NCI-H2196 treated with DMSO at 0.1 percent for 48 hours (cell line): ENCODE results near the gene PRIMA1.
"Not testable (repeated sequence)": the region's sequence is repeated elsewhere in the genome, so short reads cannot be mapped to it uniquely, and the experiment has no call there.

Experiments used
- DNase-seq: peaks from one replicate; lab custom pipeline; 2025; ENCODE audit not compliant: unreplicated experiment; lab: John Stamatoyannopoulos, UW

PRIMA1 gene

GRCh38 chr14:93788293-93788542 is at the start of gene PRIMA1:
PRIMA1 (minus strand) TSS chr14:93788485; CDS start chr14:93787718, 767 bp downstream.
- no peak for DNase-seq

DNA sequence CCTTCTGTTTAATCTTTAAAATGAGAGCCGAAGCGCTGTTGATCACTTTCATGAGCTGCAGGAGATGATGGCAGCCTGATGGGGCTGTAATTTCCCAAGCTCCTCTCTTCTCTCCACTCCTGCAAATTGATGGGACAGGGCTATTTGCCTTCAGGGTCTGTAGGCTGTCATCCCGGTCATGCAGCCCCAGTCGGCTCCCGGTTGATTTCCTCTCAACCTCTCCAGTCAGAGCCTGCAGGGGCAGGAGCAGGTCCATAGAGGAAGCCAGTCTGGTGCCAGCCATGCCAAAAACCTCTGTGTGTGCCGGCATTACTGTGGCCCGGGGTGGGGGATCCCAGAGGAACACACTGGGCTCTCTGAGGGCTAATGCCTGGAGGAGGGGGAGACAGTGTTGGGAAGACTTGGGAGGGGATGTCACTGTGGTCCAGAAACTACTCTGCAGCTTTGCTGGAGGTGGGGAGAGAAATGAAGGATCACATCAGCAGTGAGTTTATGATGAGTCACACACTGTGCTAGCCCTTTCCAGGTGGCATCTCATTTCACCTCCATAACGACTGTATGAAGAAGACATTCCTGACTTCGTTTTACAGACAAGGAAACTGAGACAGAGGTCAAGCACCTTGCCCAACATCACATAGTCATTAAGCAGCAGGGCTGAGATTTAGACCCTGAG is 46.5 kb upstream of the PRIMA1 start:
- DNase-seq, result no peak

- DNase-seq, result peak; percentile 16
These were observed 44.4 kb upstream of the PRIMA1 start for GRCh38 chr14:93832665-93833064.

- no peak for DNase-seq
These were observed 43.8 kb upstream of the PRIMA1 start for GRCh38 chr14:93832081-93832480.

DNA sequence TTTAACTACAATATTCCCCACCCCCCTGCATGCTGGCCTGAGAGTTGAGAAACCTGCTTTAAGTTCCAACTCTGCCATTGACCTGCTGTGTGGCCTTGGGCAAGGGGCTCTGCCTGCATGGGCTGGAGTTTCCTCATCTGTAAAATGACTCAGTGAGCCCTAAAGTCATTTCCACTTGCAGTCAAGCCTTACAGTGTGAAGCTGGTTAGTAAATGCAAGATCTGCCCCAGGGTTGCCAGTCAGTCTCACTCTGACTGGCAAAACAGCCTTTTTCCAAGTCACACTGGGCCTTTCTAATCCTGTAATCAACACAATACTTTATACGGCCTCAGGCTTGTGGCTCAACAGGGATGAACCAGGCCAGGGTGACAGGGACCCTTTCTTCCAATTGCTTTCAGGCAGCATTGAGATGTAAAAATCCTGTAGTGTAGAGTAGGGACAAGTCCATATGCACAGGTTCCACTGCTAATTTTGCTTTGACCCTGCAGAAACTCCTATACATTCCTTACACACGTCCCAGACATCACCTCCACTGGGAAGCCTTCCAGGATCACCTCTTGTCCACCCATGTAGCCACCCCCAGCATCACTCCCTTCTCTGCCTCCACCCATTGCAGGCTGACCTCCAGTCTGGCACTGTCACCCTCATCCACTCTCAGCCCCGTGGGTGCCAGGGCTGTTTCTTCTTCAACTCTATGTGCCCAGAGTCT is 42.6 kb upstream of the PRIMA1 start:
- DNase-seq, result no peak

DNA sequence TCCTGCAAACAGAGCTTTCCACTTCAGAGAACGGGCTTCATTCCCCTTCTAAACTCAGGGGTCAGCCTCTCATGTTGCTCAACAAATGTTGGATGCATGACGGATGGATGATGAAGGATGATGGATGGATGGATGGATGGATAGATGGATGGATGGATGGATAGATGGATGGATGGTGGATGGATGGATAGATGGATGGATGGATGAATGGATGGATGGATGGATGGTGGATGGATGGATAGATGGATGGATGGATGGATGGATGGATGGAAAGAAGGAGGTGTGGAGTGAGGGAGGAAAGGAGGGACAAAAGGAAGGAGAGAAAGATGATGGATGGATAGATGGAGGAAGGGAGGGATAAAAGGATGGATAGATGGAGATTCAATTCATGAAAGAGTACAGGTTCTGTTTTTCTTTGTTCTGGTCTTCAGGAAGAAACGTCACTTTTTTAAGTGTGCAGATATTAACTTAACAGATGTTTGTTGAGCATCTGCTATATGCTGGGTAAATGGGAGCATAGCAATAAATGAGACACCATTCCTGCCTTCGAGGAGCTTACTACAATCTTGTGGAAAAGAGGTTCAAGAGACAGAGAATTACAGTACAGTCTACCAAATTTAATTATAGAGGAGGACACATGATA is 41.7 kb upstream of the PRIMA1 start:
- DNase-seq, result no peak

GRCh38 chr14:93825235-93825553 is 36.9 kb upstream of the PRIMA1 start:
- DNase-seq, result no peak

- DNase-seq, result no peak
These were observed 36.4 kb upstream of the PRIMA1 start for GRCh38 chr14:93824518-93825234.

DNA sequence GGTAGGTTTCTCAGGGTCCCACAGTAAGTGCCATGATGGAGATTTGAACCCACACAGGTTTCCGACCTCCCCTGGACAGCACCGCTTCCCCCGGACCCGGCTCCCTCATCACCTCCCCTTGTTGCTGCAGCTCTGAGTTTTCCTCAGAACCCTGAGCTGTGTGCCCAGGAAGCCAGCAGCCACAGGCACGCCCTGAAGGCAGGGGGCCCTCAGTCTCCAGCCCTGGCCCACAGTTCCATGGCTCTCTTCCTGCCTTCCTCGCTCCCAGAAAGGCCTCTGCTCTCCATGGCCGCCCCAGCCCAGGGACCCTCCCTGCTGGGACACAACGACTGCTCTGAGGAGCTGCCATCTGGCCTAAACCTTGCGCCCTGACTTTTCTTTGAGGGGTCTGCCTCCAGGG is 35.8 kb upstream of the PRIMA1 start:
- DNase-seq, result no peak

DNA sequence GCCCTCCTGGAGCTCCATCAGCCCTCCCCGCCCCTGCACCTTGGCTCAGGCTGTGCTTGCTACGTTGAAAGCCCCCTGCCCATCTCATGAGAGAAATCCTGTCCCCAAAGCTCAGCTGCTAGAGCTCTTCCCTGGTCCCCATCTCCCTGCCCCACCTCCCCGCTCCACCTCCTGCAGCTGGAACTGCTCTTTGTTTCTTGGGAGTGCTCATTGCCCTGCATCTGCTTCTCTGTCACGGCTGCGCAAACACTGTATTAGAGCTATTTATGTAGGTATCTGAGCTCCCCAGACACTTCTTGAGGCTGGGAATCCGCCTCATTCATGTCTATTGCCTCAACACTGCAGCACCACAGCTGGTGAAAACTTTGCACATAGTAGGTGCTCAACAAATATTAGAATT is 32.8 kb upstream of the PRIMA1 start:
- no peak for DNase-seq

- no peak for DNase-seq
These were observed 30.6 kb upstream of the PRIMA1 start for GRCh38 chr14:93818857-93819256.

DNA sequence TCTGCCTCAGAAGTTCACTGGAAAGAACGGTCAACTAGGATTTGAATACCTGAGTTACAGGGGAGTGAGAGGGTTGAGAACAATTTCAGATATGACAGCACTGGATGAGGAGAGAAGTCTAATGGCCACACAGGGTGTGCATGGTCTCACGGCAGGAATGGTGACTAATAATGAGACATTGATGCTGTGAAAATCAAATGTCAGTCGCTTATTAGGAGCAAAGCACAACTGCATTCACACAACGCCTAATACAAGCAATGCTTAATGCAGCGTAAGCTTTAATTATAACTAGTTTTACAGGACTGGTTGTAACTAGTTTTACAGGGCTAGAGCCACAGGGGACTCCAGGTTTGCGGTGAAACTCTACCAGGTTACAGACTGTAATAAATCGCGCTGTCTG is 23.4 kb upstream of the PRIMA1 start:
- DNase-seq, result no peak

DNA sequence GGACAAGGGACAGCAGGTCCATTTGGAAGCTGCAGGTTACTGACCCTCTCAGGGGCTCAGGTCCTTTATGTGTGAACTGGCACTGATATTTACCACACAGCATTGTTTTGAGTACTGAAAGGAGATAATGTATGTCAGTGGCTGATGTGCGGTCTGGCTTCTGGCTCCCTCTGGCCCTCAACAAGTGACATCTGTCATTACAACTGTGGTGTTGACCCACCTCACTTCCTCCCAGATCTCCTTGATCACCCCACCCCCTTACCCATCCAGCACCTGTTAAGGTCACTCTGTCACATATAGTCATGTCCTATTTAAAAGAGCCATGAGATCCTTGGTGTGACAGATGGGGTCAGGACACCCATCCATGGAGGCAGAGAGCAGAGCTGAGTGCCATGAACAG is 22.7 kb upstream of the PRIMA1 start:
- no peak for DNase-seq

DNA sequence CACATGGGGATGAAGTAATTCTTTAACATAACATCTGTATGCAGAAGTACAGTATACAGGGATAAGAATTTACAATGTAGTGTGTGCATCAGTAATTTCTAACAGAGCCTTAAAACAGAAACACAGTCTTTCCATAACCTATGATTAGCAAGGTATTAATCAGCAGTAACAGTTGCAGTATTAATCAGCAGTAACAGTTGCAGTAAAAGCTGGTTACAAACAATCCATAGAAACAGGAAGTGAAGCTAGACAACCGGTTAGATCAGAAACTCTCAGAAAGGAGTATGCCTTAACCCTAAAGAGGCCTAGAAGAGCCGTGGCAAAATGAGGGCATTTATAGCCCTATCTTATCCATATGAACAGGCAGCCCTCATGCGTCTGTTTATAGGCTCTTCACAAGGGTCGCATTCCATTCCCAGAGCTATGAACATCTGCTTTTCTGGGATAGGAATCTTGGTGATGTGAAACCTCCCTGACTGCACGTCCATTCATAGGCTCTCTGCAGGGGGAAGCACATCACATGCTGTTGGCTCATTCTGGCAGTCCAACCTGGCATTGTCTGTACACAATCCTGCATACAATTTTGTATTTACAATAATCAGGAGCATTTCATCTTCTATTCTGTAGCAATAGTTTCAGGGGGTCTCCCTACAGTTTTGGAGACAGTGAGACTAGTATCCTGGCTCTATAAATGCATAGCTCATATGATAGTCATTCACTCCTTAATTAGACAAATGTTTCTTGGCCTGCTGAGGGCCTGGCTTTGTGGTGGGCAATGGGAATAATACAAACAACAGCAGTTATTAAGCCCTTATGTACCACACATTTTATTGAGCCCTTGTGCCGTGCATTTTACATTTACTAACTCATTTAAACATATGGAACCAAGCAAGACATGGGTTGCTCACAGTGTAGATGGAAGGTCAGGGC is 21.5 kb upstream of the PRIMA1 start:
- DNase-seq, result not testable (repeated sequence)

DNA sequence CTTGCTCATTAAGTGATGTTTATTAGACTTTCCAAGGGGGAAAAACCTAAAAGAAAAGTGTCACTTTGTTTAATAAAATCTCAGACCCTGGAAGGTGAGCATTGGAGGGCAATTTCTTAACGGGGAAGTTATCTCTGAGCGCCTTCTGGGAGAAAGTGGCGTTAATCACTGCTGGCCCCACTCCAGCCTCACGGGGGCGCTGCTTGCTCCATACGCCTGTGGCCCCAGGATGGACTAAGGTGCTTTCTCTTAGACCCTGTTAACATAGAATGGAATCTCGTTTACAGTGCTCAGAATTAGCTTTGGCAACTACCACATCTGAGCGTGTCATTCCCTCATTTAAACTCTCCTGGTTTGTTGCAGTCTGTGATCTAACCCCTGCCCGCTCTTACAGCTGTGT is 16.4 kb upstream of the PRIMA1 start:
- DNase-seq, result no peak

DNA sequence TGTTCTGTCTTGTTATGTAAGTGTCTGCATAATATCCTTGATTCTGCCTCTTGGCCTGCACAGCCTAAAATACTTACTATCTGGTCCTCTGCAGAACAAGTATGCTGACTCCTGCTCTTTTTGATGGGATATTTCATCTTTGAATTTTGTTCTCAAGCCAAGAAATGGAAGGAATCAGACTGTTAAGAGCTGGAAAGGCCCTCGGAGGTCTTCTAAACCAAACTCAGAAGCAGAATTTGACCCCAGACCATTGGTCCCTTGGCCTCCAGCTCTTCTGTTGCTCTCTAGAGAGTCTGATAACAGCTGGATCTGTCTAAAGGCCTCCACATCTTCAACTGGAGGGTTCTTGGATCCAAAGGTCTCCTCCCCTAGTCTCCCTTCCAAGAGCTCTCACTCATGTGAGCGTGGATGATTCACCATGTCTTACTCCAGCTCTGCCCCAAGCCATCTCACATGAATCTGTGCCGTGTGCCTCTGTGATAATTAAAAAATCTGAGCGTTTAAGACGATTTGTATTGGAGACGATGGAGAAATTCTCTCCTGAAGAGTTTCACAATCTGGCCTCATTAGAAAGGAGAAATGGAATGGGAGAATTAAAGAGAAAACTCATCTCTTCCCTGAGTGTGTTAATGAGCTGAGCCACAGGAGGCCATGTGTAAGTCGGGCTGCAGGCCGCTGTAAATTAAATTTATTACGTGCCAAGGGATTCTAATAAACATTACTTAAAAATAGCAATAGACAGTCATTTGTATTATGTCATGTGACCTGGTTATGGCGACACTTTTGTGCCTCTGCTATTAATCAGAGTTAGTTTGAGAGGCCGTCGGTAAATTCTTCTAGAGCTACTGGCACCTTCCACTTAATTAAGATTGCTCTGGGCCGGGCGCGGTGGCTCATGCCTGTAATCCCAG is 15.4 kb upstream of the PRIMA1 start:
- DNase-seq, result no peak

GRCh38 chr14:93799989-93800921 is 12.0 kb upstream of the PRIMA1 start:
- no peak for DNase-seq

- DNase-seq, result no peak
These were observed 11.3 kb upstream of the PRIMA1 start for GRCh38 chr14:93799617-93799988.

DNA sequence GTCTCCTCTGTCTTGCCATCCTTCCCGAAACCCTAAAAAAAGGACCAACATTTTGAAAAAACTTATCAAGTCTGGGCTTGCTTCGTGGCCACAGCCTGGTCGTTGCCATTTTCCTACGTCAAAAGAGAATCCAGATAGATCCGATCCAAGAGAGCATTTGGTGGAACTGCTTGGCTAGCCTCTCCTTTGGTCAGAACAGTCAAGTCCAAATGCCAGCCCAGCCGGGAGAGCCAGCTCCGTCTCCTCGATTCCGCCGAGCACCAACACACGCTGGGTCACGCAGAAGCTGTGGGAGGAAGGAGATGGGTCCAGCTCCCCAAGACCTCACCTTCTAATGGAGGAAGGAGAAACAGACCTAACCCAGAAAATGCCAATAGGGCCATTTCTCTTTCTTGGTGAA is 9.3 kb upstream of the PRIMA1 start:
- no peak for DNase-seq
